GM19372 (cell line): ENCODE measurements around the gene MEGF9.
"Not testable (repeated sequence)": the region's sequence is repeated elsewhere in the genome, so short reads cannot be mapped to it uniquely, and the experiment has no call there.

Experiments
- ATAC-seq: cut with Tn5 transposase; IDR thresholded peaks from one replicate; pipeline ENCODE4 v1.9.1; 2021; ENCODE audit warnings: mild to moderate bottlenecking, low read depth, moderate library complexity; ENCODE audit not compliant: unreplicated experiment

The MEGF9 gene

GRCh38 chr9:120635011-120635410, 79.3 kb downstream of the MEGF9 start:
- ATAC-seq: no peak

GRCh38 chr9:120630333-120630732, 83.9 kb downstream of the MEGF9 start:
- no peak for ATAC-seq

GRCh38 chr9:120628925-120629497, 85.3 kb downstream of the MEGF9 start:
- ATAC-seq: not testable (repeated sequence)

- no peak for ATAC-seq
These were observed 85.9 kb downstream of the MEGF9 start for GRCh38 chr9:120628207-120628924.

GRCh38 chr9:120627073-120627472, 87.2 kb downstream of the MEGF9 start:
- no peak for ATAC-seq

GRCh38 chr9:120626512-120626911, 87.8 kb downstream of the MEGF9 start:
- ATAC-seq: no peak

GRCh38 chr9:120625222-120625621, 89.0 kb downstream of the MEGF9 start:
- no peak for ATAC-seq

- no peak for ATAC-seq
These were observed 91.5 kb downstream of the MEGF9 start for GRCh38 chr9:120622790-120623189.

- ATAC-seq: no peak
These were observed 92.3 kb downstream of the MEGF9 start for GRCh38 chr9:120621941-120622340.

GRCh38 chr9:120619751-120620655, 94.3 kb downstream of the MEGF9 start:
- no peak for ATAC-seq

- no peak for ATAC-seq
These were observed 97.0 kb downstream of the MEGF9 start for GRCh38 chr9:120616966-120617935.

- no peak for ATAC-seq
These were observed 102.1 kb downstream of the MEGF9 start for GRCh38 chr9:120612218-120612617.

GRCh38 chr9:120611690-120612068, 102.6 kb downstream of the MEGF9 start:
- no peak for ATAC-seq

- ATAC-seq: no peak
These were observed 103.1 kb downstream of the MEGF9 start for GRCh38 chr9:120610975-120611689.

- ATAC-seq: no peak
These were observed 104.6 kb downstream of the MEGF9 start for GRCh38 chr9:120609636-120610035.

- ATAC-seq: no peak
These were observed 105.8 kb downstream of the MEGF9 start for GRCh38 chr9:120608421-120608820.

- ATAC-seq: no peak
These were observed 110.7 kb downstream of the MEGF9 start for GRCh38 chr9:120603591-120603990.

GRCh38 chr9:120603010-120603409, 111.3 kb downstream of the MEGF9 start:
- no peak for ATAC-seq

GRCh38 chr9:120593955-120594277, 120.4 kb downstream of the MEGF9 start:
- no peak for ATAC-seq
